ENCODE data around the gene SYPL2. TPM values are rescaled to one million over a fixed set of nuclear protein-coding genes. Genes with fewer than 3 reads are reported as not detected.

Gene SYPL2
- total RNA-seq, 1 experiment from 2014 or later, result not detected

- no peaks in the 10 kb centered on the region for H3K9me2 ChIP-seq (replicated peaks; ENCODE audit: low read length)
- no TSS peak for BruUV-seq (replicated peaks)
- no peaks in the 10 kb centered on the region for H3K9me3 ChIP-seq (ENCODE audit: low read length)
- H3K27me3 ChIP-seq (ENCODE audit: low read length), result peaks cover 94% of the 10 kb centered on the region
- H3K36me3 ChIP-seq (ENCODE audit: low read depth, low read length), result no peaks in the 10 kb centered on the region
- H2AFZ ChIP-seq (ENCODE audit: low read length), result no peak overlapping the region
- H3F3A ChIP-seq (ENCODE audit: low read length, unreplicated experiment), result no peaks in the 10 kb centered on the region
- H3K4me3 ChIP-seq (ENCODE audit: low read length), result no peak overlapping the region
- no peak overlapping the region for H3K4me2 ChIP-seq (ENCODE audit: low read length)
- DNase-seq, result no peak
- ChIA-PET POLR2A (ENCODE audit: unreplicated experiment) (no interaction called here), CTCF (no interaction called here)
- no peak overlapping the region for H3K9ac ChIP-seq (ENCODE audit: low read length)
- no peak for TF ChIP-seq CTCF (conservative IDR thresholded peaks at IDR 0.05; ENCODE audit: low read depth, low read length)
- no peak for TF ChIP-seq EZH2 (IDR thresholded peaks at IDR 0.05; ENCODE audit: low read length, unreplicated experiment)
- TF ChIP-seq EZH2phosphoT487 (IDR thresholded peaks at IDR 0.05; ENCODE audit: borderline replicate concordance, low read length), result no peak
- no peaks in the 10 kb centered on the region for H4K20me1 ChIP-seq (ENCODE audit: low read length)
- H3K4me1 ChIP-seq (ENCODE audit: insufficient read depth, low read length), result no peaks in the 10 kb centered on the region
- no peak for ATAC-seq
- no peak overlapping the region for H3K27ac ChIP-seq (ENCODE audit: low read length)
- H3K79me2 ChIP-seq (ENCODE audit: low read length), result no peaks in the 10 kb centered on the region
- intact Hi-C loops (cut with micrococcal nuclease), result no loop called here
Observed at GRCh38 chr1:109467301-109467777, 993 bp downstream of the SYPL2 start.

GRCh38 chr1:109468061-109468460 is 1.7 kb downstream of the SYPL2 start:
- CTCF ChIA-PET, result no interaction called here
- Histone ChIP-seq H2AFZ (ENCODE audit: low read length) (no peak overlapping the region), H3K9me2 (replicated peaks; ENCODE audit: low read length) (no peaks in the 10 kb centered on the region), H3K27ac (ENCODE audit: low read length) (no peak overlapping the region), H3K36me3 (ENCODE audit: low read depth, low read length) (no peaks in the 10 kb centered on the region), H3K4me3 (ENCODE audit: low read length) (no peak overlapping the region), H3K9ac (ENCODE audit: low read length) (no peak overlapping the region), H3K27me3 (ENCODE audit: low read length) (peaks cover 94% of the 10 kb centered on the region), H4K20me1 (ENCODE audit: low read length) (no peaks in the 10 kb centered on the region), H3K79me2 (ENCODE audit: low read length) (no peaks in the 10 kb centered on the region), H3K9me3 (ENCODE audit: low read length) (no peaks in the 10 kb centered on the region), H3F3A (ENCODE audit: low read length, unreplicated experiment) (no peaks in the 10 kb centered on the region), H3K4me2 (ENCODE audit: low read length) (no peak overlapping the region), H3K4me1 (ENCODE audit: insufficient read depth, low read length) (no peaks in the 10 kb centered on the region)
- no peak for DNase-seq
- no peak for ATAC-seq
- BruUV-seq (replicated peaks), result no TSS peak
- intact Hi-C loops (cut with micrococcal nuclease), result no loop called here
- POLR2A ChIA-PET (ENCODE audit: unreplicated experiment), result no interaction called here
- TF ChIP-seq EZH2phosphoT487 (IDR thresholded peaks at IDR 0.05; ENCODE audit: borderline replicate concordance, low read length) (no peak), CTCF (conservative IDR thresholded peaks at IDR 0.05; ENCODE audit: low read depth, low read length) (no peak), EZH2 (IDR thresholded peaks at IDR 0.05; ENCODE audit: low read length, unreplicated experiment) (no peak)

GRCh38 chr1:109468903-109469302 is 2.6 kb downstream of the SYPL2 start:
- Histone ChIP-seq H3K79me2 (ENCODE audit: low read length) (no peaks in the 10 kb centered on the region), H3K9me3 (ENCODE audit: low read length) (no peaks in the 10 kb centered on the region), H3K9me2 (replicated peaks; ENCODE audit: low read length) (no peaks in the 10 kb centered on the region), H3K36me3 (ENCODE audit: low read depth, low read length) (no peaks in the 10 kb centered on the region), H3K27ac (ENCODE audit: low read length) (no peak overlapping the region), H4K20me1 (ENCODE audit: low read length) (no peaks in the 10 kb centered on the region), H2AFZ (ENCODE audit: low read length) (no peak overlapping the region), H3K4me1 (ENCODE audit: insufficient read depth, low read length) (no peaks in the 10 kb centered on the region), H3K9ac (ENCODE audit: low read length) (no peak overlapping the region), H3K4me2 (ENCODE audit: low read length) (no peak overlapping the region), H3K27me3 (ENCODE audit: low read length) (peaks cover 94% of the 10 kb centered on the region), H3F3A (ENCODE audit: low read length, unreplicated experiment) (no peaks in the 10 kb centered on the region), H3K4me3 (ENCODE audit: low read length) (no peak overlapping the region)
- BruUV-seq (replicated peaks), result no TSS peak
- intact Hi-C loops (cut with micrococcal nuclease), result no loop called here
- no peak for TF ChIP-seq CTCF (conservative IDR thresholded peaks at IDR 0.05; ENCODE audit: low read depth, low read length)
- no peak for TF ChIP-seq EZH2phosphoT487 (IDR thresholded peaks at IDR 0.05; ENCODE audit: borderline replicate concordance, low read length)
- TF ChIP-seq EZH2 (IDR thresholded peaks at IDR 0.05; ENCODE audit: low read length, unreplicated experiment), result no peak
- ChIA-PET POLR2A (ENCODE audit: unreplicated experiment) (no interaction called here), CTCF (no interaction called here)
- ATAC-seq (no peak), DNase-seq (no peak)

Measured in PC-3 (cell line).